HG02981 (cell line): ENCODE measurements around the gene CAMKV.
A peak's percentile ranks its signal among the peaks of the same experiment; 100 is the strongest.
"Not testable (repeated sequence)": the region's sequence is repeated elsewhere in the genome, so short reads cannot be mapped to it uniquely, and the experiment has no call there.

Experiments used
- ATAC-seq: cut with Tn5 transposase; IDR thresholded peaks from one replicate; pipeline ENCODE4 v1.9.1; 2021; ENCODE audit warnings: mild to moderate bottlenecking, moderate library complexity; ENCODE audit not compliant: unreplicated experiment

CAMKV gene

DNA sequence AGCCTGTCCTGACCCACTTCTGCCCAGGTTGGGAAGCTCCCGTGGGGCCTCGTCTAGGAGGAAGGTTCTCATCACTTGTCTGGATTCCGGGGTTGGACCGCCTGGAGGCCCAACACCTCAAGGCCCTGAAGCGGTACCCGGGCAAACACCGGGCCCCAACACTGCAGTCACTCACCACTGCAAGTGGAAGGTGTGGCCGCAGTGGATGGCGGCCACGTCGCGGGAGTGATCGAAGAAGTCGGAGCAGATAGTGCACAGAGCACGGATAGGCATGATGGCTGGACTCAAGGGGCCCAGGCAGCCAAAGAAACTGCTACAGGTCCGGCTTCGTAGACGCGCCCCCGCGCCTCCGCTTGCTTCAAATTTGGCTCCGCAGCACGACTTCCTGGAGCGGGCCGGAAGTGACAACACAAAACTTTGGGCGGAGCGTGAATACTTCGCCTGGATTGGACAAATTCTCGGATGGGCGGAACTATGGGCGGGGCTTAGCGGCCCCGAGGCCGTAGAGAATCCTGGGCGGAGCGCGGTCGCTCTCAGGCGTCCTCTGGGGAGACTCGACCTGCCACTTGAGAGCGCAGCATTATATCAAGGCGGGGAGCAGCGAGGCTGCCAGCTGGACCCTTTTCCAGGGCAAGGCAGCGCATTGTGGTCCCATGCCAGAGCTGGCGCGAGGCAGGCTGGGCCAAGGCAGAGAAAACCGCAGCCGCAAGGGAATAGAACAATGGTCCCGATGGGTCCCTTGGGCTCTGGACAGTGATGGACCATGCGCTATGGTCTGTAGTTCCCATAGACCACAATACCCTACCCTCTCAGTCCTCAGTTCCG, 13.3 kb downstream of the CAMKV start, which contains the start of gene TRAIP:
TSS of gene TRAIP (minus strand) at position 384 of the 825 bp plus-strand sequence. CDS start at position 273, 111 bp downstream.
- ATAC-seq = peak; percentile 97

DNA sequence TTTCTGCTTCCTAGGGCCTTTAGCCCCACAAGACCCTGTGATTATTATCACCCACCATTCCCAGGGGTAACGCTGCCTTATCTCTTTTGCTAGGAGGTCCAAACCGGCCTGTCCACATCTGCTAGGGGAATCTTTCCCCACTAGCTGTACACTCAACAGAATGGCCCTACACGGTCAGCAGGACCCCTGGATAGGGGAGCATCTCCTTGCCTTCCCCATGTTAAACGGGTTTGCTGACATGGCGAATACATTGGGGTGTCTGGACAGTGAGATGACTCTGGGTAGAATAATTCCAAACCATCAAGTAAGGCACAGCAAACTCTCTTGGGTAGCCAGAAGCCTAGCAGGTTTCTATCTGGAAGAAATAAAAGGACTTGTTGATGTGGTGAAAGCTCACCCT, 14.0 kb downstream of the CAMKV start:
- no peak for ATAC-seq

DNA sequence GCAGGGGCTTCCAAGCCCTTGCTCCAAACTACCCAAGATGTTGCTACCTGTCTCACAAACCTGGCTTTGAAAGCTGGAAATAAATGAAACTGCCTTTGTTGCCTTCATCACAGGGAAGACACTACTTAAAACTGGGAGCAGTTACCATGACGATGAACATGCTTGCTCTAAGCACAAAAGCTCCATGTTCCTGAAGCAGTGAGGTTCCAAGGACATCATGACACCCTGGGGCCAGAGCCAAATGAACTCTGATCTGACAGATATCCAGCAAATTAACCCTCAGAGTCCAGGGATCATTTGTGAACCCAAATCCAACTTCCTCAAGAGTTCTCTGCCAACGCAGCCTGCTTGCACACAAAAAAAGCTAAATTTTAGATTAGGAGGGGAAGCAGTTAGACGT, 24.0 kb downstream of the CAMKV start:
- no peak for ATAC-seq

DNA sequence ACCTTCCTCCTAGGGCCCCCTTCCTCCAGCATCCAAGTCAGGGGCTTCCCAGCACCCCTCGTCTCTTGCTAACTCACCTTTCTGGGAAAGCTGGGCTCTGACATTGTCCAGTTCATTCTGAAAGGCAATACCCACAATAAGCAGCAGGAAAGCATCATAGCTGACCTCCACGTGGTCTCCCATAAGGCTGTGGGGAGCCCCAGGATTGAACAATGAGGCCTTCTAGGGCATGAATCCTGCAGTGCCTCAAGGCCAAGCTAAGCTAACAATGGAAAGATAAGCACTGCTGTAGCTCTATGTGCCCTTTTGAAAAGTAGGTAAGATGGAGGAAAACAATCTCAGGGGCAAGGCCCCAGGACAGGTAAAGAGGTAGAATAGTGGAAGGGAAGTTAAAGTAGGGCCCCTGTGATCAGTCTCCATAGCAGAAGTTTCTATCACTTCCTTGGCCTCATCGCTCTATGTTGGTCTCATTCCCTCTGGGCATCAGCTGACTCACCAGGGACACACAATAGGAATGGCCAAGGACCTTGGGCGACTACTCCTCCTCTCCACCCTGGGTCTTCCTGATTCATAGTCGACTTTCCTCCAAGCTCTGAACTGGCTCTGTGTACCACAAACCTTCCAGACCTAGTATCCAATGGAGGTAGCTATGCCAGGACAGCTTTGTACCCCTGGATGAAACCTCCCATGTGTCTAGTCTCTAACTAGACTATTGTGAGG, 25.1 kb downstream of the CAMKV start:
- ATAC-seq = no peak

DNA sequence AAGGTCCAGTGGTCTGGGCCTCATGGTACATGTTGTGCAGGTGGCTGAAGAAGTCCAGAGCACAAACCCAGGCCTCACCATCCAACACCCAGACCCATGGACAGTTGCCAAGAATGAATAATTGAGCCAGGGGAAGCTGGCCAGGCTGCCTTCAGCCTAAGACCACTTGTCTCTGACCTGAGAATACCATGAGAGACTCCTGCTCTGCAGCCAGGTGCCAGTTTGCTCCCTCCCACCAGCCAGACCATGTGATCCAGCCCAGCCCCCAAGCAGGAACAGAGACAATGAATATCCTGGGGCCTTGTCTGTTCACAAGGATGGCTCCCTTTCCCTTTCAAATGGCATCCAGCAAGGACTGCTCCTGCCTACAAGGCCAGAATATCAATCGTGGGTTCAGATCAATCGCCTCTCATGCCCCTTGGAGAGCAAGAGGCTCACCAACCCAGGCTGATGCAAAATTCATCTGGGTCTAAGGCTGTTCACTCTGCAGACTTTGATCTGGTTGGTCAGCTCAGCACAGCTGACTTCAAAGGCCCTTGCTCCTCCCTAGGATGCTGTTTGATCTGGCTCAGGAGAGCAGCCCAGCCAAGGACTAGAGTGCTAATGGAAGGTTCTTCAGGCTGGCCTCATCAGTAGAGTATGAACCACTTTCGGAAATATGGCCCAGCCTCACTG, 26.7 kb downstream of the CAMKV start:
- no peak for ATAC-seq

DNA sequence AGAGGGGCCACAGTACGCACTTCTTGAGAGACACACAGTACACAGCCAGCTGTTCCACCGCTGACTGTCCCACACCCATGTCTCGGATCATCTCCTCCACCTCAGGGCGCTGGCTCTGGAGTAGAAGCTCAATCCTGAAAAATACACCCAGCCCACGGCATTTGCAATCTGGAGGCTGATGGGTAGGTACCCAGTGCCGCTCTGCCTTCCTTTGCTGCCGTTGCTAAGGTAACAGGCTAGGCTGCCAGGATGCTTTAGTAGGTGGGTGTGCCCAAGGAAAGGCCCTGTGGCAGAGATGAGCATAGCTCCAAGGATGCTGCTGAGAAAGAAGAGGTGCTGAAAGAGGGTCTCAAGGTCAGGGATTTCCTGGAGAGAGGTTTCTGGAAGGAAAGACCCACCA, 27.9 kb downstream of the CAMKV start:
- no peak for ATAC-seq

DNA sequence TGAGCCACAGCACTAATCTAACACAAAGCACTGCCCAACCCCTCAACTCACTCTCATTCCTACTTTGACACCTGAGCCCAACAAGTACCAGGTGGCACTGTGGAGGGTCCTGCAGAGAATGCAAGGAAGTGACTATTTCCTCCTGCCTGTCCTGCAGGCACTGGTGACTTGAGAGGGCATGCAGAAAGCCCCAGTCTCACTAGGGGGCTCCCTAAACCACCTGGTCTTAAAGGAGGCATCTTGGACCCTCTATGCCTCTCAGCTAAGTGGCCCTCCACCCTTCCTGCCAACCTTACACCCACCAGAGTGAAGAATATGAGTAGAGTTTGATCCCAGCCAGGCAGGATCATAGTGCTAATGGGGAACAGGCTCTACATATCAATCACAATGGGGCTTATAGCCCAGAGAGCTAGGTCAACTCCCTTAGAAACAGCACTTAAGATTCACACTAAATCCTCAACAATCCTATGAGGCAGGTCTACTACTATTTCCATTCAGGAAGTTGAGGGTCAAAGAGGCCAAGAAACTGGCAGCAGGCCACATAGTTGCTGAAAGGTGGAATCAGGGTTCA, 28.5 kb downstream of the CAMKV start:
- ATAC-seq = no peak

DNA sequence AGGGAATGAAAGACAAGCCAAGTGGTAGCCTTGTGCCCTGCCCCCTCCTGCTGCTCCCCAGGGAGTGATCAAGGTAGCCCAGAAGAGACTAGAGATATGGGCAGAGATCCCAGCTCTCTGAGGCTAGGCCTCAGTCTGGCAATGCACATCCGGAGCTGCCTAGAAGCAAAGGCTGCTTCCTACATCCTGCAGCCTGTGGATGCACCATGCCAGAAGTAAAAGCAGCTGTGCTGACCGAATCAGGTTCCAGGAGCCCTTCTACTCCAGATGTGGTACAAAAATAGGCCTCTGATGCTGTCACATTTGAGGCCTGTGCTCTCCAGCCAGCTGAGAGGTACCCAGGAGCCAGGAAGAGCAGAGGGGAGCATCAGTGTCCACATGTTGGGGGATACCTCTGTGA, 29.3 kb downstream of the CAMKV start:
- no peak for ATAC-seq

DNA sequence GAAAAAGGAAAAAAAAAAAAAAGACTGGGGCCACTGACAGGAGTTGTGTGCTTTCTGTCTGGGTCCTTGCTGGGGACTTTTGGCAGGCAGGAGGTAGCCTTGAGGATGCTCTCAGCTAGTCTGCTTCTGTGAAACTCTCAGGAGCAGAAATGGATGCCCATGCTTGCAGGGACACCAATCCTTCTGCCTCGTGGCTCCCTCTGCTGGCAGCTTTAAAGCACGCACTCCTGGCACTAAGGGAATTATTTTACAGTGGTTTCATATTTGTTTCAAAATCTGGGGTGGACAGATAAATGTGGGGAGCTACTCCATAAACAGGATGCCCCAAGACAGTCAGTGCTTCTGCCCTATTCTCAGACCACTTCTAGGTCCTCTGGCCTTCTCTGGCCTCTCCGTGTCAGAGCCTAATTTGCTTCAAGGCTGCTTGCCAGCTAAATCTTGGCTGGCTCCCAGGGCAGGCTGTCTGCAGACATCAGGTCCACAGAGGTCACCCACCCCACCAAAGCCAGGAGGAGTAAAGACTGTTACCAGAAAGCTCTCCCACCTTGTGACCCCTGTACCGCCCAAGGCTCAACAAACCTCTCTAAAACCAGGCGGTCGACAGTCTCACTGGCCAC, 30.4 kb downstream of the CAMKV start:
- ATAC-seq = no peak

DNA sequence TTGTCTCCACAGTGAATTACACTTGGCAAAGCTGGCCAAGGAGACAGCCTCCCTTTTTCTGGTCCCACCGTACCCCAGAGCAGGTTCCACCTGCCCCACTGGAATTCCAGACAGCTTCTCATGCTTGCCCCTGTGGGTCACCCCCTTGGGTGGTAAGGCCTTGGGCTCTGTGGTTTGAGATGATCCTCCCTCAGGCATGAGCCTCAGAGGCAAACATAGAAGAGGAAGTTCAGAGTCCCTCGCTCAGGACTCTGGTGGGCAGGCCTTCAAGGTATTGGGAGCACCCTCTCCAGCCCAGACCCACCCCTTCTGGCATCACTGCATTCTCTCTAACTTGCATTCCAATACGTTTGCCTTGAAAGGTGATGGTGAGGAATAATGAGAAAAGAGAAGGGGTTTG, 38.4 kb downstream of the CAMKV start:
- ATAC-seq = no peak

DNA sequence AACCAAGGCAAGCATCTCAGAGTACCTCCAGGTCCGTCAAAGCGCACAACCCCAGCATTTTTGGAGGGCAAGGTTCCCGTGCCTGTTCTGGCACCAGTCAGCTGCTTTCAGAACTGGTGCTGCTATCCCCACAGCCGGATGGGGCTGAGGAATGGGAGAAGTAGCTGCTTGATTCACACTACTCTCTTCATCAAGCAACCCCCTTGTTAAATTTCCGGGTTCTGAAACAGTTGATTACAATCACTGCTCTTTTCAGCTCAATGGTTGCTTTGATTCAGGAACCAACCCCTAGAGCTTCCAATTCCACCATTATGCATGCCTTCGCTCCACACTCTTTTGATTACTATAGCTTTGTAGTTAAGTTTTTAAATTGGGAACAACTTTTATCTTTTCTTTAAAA, 43.7 kb downstream of the CAMKV start:
- no peak for ATAC-seq

DNA sequence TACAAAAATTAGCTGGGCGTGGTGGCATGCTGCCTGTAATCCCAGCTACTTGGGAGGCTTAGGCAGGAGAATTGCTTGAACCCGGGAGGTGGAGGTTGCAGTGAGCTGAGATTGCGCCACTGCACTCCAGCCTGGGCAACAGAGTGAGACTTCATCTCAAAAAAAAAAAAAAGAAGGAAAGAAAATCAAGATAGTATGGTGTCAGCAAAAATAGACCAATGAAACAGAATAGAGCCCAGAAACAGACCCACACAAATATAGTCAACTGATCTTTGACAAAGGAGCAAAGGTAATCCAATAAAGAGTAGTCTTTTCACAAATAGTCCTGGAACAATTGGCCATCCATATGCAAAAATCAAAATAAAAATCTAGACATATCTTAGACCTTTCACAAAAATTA, 46.6 kb downstream of the CAMKV start:
- ATAC-seq = not testable (repeated sequence)

DNA sequence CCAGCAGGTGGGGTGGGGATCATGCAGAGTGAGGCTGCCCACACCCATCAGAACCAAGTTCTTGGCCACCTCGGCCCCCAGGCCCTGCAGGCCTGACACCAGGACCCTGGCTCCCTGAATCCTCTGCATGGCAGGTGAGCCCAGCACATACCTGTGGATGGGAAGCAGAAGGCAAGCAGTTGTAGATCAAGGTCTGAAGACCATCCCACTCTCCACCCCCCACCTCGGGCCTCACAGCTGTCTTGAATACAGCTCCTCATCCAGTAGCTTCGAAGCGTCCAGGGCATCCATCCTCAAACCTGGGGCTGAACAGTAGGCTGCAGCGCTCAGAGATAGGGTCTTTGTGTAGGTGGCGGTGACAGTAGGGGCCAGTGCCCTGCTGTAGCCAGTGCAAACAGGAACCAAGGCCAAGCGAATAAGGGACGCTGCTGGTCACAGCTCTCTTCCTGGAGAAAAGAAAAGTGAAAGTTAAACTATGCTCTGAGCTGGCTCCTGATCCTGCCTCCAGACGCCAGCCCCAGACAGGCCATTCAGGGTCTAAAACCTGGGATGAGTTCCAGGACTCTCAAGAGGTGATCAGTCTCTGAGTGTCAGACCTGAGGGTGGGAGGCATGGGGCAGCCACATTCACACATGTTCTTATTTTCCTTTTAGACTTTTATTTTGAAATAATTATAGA, 56.1 kb downstream of the CAMKV start, which contains the start of gene UBA7:
TSS of gene UBA7 (minus strand) at position 457 of the 678 bp plus-strand sequence. CDS start at position 291, 166 bp downstream.
- ATAC-seq = peak; percentile 62

DNA sequence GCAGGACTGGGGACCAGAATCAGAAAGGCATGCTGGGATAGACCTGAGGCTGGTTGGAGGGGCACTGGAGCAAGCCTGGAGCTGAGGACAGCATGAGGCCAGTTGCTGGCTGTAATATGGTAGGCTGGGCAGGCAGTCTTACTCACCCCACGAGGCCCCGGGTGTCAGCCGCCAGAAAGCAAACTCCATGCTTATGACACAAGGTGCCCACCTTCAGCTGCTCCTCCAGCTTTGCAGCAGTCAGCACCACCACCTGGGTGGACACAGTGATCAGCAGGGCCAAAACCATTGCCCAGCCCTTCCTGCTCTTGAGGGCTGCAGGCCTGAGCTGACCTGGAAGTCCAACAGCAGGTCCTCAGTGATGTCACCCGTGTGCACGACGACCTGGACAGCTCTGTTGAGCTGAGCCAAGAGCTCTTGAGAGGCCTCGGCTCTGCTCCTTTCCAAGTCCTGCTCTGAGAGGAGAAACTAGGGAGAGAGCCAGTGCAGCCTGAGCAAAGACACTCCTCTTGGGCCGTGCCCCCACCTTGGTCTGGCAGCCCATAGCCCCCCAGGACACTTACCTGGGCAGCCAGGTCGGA, 56.7 kb downstream of the CAMKV start:
- no peak for ATAC-seq
